ENCODE results near the gene ASTN1.

DNA sequence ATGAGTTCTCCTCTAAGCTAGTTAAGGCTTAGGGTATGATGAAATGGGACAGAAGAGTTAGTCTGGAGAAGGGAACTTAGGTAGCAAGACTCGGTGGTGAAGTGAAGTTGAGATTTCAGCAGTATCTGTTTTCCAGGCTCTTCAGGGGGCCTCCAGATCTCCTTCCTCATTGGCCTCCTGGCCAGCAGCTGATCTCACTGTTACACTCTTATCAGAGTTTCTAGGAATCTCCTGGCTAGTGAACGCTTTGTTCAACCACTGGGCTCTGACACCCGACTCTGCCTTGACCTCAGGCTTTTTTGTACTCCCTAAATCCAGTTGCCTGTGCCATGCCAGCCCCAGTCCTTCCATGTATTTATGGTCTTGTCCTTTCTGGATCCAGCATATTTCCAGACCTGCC, 311.0 kb downstream of the ASTN1 start:
- TF ChIP-seq, protein P1, sequence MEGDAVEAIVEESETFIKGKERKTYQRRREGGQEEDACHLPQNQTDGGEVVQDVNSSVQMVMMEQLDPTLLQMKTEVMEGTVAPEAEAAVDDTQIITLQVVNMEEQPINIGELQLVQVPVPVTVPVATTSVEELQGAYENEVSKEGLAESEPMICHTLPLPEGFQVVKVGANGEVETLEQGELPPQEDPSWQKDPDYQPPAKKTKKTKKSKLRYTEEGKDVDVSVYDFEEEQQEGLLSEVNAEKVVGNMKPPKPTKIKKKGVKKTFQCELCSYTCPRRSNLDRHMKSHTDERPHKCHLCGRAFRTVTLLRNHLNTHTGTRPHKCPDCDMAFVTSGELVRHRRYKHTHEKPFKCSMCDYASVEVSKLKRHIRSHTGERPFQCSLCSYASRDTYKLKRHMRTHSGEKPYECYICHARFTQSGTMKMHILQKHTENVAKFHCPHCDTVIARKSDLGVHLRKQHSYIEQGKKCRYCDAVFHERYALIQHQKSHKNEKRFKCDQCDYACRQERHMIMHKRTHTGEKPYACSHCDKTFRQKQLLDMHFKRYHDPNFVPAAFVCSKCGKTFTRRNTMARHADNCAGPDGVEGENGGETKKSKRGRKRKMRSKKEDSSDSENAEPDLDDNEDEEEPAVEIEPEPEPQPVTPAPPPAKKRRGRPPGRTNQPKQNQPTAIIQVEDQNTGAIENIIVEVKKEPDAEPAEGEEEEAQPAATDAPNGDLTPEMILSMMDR (conservative IDR thresholded peaks at IDR 0.05 in 1 of 2, IDR thresholded peaks at IDR 0.05 in 1 of 2; ENCODE audit: extremely low read depth in 1 of 2, insufficient read depth in 1 of 2, low read depth in 1 of 2, low read length in 2 of 2) = no peak
- no peak for TF ChIP-seq EZH2 (IDR thresholded peaks at IDR 0.05; ENCODE audit: borderline replicate concordance, low read length)
